GF-D8 (cell line): Measurements from ENCODE around the gene ABCB9.

Experiments
- DNase-seq: peaks from one replicate; lab custom pipeline; 2025; lab: John Stamatoyannopoulos, UW

ABCB9 gene

DNA sequence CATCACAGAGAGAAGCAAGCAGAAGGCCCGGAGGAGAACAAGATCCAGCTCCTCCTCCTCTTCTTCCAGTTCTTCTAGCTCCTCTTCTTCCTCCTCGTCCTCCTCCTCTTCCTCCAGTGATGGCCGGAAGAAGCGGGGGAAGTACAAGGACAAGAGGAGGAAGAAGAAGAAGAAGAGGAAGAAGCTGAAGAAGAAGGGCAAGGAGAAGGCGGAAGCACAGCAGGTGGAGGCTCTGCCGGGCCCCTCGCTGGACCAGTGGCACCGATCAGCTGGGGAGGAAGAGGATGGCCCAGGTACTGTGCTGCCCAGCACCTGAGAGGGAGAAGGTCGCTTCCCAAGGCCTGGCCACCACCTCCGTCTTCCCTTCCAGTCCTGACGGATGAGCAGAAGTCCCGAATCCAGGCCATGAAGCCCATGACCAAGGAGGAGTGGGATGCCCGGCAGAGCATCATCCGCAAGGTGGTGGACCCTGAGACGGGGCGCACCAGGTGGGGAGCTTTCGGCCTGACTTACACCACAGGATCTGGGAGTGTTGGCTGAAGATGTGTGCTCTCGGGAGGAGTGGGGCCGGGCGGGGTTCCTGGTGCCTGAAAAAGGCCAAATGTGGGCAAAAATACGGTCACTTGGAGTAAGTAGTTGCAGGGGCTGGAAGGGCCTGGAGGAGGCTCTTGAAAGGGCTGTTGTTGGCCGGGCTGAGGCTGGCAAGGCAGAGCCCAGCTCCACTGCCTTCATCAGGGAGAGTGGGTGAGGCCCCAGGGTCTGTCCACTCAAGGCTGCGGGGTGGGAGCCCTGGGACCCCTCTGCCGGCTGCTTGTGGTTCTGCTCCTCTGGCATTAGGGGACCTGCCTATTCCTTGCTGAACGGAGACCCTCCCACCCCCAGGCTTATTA, 15.6 kb upstream of the ABCB9 start:
- no peak for DNase-seq

GRCh38 chr12:122981036-122981471, 14.8 kb upstream of the ABCB9 start:
- DNase-seq = no peak

DNA sequence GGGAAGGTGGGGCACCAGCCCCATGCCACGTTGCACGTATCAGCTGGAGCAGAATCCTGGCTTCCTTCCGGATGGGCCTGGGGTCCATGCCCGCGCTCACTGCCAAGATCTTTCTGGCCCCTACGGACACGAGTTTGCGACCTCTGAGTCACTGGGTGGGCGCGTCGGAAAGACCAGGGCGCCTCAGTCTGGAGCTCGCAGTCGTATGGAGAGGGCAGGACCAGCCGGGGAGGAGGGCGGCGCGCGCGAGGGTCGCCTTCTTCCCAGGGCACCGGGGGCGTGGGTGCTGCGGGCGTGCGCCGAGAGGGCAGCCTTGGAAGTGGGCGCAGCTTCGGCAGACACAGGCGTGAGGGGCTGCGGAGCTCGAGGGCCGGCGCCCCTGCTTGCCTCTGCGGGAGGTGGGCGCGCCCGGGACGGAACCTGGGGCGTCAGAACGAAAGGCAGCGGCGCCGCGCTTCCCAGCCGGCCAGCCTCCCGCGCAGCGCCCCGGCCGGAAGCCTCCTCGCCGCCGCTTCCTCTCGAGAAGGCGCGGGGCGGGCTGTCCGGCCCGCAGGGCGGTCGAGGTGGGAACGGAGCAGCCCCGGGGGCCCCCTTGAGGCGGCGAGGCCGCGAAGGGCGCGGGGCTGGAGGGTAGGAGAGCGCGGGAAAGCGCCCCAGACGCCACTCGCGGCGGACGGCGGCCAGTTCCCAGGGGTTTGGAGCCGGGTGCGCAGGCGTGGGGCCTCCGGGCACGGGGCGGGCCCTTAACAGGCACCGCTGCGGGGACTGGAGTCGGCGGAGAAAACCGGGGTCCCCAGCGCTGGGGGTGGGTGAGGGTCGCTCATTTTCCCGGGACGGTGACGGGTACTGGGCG, 14.1 kb upstream of the ABCB9 start, which contains the start of gene ARL6IP4:
TSS of gene ARL6IP4 (plus strand) at position 499 of the 853 bp plus-strand sequence. CDS start 459 bp downstream, outside the sequence.
- peak; percentile 17 for DNase-seq

- no peak for DNase-seq
Observed at GRCh38 chr12:122979908-122980182, 13.6 kb upstream of the ABCB9 start.

- DNase-seq = no peak
Observed at GRCh38 chr12:122979001-122979907, 13.0 kb upstream of the ABCB9 start.

- DNase-seq = no peak
Observed at GRCh38 chr12:122978507-122978955, 12.3 kb upstream of the ABCB9 start.

DNA sequence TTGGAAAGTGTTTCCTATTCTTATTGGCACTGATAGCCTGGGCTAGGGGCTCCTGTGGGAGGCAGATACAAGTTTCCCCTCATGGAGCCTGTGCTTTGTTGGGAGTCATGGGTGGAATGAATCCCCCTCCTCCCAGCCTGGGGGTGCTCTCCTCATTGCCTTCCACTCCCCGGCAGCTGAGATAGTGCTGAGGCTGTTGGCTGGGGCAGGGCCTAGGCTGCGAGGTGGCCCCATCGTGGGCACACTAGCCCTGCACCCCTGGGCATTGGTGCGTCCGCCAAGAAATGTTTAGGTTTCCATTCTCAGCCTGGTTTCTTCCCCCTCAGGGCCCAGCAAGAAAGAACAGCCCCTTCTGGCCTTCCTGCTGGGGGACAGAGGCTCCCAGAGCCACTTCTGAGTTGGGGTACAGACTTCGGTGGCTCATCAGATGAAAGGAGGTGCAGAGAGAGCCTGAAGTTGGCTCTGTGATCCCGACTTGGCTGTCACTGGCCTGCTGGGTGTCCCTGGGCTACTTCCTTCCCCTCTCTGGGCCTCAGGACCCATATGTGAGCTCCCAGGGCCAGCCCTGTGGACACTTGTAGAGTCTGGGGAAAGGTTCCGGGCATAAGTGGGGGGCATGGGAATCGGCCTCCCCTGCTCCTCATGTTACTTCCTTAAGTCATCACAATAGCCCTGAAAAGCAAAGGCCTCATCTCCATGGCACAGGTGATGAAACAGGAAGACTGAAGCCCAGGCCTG, 11.6 kb upstream of the ABCB9 start:
- DNase-seq = no peak

GRCh38 chr12:122977153-122977552, 10.9 kb upstream of the ABCB9 start:
- DNase-seq = no peak

DNA sequence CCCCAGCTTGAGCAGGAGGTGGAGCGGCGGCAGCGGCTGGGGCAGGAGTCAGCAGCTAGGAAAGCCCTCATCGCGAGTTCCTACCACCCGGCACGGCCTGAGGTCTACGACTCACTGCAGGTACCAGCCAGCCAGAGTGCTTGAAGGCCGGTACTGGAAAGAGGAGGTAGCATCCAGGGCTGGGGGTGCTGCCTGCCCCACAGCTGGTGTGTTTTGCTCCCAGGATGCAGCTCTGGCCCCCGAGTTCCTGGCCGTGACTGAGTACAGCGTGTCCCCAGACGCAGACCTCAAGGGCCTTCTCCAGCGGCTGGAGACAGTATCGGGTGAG, 10.3 kb upstream of the ABCB9 start:
- no peak for DNase-seq

DNA sequence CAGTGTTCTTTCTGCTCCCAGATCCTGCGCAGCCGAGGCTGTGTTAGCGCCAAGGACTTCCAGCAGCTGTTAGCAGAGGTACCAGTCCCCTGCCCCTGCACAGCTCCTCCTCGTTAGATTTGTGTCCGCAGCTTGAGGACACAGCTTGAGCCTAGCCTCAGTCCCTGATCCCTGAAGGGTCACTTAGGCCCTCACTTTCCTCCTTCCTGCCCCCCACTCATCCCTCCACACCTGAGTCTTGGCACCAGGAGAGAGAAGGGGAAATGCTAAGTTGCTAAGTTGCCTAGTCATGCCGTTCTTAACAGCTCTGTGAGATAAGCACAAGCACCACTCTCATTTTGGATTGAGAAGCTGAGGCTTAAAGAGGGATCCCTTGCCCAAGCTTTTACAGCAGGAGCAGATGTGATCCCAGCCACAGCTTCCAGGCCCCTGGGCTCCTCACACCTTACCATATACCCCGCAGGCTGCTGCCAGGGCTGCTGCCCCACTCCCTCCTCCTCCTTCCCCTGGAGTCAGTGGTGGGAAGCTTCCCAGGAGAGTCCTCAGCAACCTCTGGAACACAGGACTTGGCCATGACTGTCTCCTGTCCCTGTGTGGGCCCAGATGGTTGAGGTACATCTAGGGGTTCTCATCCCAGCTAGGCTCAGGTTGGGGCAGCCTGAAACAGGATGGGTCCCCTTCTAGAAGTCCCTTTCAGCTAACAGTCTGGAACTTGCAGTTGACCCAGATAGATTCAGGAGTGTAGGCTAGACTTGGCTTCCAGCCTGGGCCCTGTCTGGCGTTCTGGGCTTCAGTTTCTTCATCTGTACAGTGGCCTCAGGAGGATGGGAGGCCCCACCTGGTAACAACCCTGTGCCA, 9.8 kb upstream of the ABCB9 start:
- peak; percentile 22 for DNase-seq

DNA sequence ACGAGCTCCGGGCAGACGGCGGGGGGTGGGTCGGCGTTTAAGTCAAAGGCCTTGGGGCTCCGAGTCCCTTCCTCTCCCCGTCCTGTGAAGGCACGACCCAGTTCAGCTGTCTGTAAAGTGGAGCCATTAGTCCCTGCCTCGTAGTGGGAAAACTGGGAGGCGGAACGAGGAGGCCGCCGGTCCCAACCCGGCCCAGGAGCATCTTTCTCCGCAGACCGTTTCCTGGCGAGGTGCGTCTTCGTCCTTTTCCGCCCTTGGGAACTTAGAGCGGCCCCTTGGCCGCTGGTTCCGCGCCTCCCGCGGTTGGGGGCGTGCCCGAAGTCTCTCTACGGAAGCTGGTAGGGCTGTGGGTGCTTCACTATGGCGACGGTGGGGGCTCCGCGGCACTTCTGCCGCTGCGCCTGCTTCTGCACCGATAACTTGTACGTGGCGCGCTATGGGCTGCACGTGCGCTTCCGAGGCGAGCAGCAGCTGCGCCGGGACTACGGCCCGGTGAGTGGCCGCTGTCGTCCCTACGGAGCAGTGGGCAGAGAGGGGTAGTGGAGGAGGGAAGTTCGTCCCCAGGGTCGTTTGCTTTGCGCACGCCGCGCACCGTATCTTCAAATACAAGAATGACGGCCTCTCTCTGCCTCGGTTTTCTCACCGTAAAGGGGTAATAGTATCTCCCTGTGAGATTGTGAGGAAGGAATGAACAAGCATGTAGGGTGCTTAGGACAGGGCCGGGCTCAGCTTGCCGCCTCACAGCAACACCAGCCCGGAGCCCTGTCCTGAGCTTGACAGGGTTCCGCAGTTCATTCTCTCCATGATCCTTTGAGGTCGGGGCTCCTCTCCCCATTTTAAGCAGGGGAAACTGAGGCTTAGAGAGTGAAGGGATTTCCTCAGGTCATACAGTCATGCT, 8.9 kb upstream of the ABCB9 start, which contains the start of gene OGFOD2:
TSS of gene OGFOD2 (plus strand) at position 353 of the 898 bp plus-strand sequence. CDS start at position 361, 8 bp downstream.
- DNase-seq = peak; percentile 78

GRCh38 chr12:122974274-122974891, 8.1 kb upstream of the ABCB9 start:
- peak; percentile 93 for DNase-seq

DNA sequence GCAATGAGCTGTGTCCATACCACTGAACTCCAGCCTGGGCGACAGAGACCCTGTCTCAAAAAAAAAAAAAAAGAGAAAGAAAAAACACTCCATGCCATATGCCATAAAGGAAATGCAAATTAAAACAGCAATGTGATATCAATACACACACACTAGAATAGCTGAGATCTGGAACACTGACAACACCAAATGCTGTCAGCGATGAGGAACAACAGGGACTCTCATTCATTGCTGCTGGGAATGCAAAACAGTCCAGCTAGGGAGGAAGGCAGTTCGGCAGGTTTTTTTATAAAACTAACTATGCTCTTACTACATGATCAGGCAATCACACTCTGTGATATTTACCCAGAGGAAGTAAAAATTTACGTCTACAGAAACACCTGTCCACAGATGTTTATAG, 3.4 kb upstream of the ABCB9 start:
- DNase-seq = no peak

GRCh38 chr12:122968104-122968503, 1.8 kb upstream of the ABCB9 start:
- DNase-seq = no peak

DNA sequence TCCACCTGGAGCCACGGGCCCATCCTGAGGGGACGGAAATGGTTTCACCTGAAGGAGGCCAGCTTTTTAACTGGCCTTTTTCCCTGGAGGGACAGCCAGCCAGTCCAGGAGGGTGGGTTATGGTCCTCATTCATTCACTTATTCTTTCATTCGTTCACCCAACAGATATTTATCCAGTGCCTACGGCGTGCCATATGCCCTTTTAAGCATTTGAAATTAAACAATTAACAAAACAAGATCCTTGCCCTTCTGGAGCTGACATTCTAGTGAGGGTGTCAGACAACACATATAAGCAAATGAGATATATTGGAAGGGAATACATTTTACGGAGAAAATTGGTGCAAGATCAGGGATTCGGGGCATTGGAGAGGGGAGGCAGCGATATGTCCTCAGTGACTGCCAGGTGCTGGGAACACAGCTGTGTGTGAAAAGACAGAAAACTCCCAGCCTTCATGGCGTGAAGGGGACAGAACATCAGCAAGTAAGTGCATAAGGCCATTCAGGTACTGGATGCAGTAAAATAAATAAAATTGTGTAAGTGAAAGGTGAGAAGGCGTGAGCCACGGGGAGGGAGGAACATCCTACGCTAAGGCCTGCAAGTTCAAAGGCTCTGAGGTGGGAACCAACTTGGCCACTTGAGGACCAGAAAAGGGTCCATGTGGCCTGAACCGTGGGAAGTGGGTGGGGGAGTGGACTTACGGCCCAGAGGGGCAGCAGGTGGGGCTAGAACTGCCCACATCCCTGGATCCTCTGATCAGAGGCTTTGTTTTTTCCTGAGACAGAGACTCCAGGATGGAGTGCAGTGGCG, 684 bp upstream of the ABCB9 start:
- no peak for DNase-seq

- no peak for DNase-seq
Observed at GRCh38 chr12:122965321-122965751, 927 bp downstream of the ABCB9 start.

GRCh38 chr12:122964439-122965257, 1.6 kb downstream of the ABCB9 start:
- no peak for DNase-seq
